GM12878 (cell line): Measurements from ENCODE around the gene FOXR2.

Experiments used
- GATAD2B ChIP-seq: fragments of 450-650 bp; conservative IDR thresholded peaks from 2 replicates; pipeline ENCODE4 v1.6.1; 2017; ENCODE audit warnings: low read depth, mild to moderate bottlenecking, moderate library complexity
- HDAC2 ChIP-seq: fragments of 200-600 bp; sonication (generic); IDR thresholded peaks from 2 replicates; pipeline ENCODE4 v1.6.1; 2017
- MYC ChIP-seq: IDR thresholded peaks from 2 replicates; pipeline ENCODE4 v1.6.1; 2011; ENCODE audit warnings: mild to moderate bottlenecking, low read length, moderate library complexity, inconsistent platforms; ENCODE audit not compliant: insufficient read depth, insufficient replicate concordance, insufficient read length, severe bottlenecking
- NR2C2 ChIP-seq: IDR thresholded peaks from 2 replicates; pipeline ENCODE4 v1.6.1; 2011; ENCODE audit warnings: borderline replicate concordance, low read depth; ENCODE audit not compliant: control insufficient read depth, insufficient read length
- POLR2A ChIP-seq: IDR thresholded peaks from 2 replicates; pipeline ENCODE4 v1.6.1; 2011; ENCODE audit warnings: low read depth, mild to moderate bottlenecking, low read length
- RUNX3 ChIP-seq: IDR thresholded peaks from 2 replicates; pipeline ENCODE4 v1.6.1; 2012; ENCODE audit warnings: low read length, inconsistent platforms
- SMC3 ChIP-seq: IDR thresholded peaks from 2 replicates; pipeline ENCODE4 v1.6.1; 2011; ENCODE audit warnings: low read length, improper control_type of control experiment, borderline replicate concordance
- YY1 ChIP-seq: IDR thresholded peaks from 2 replicates; pipeline ENCODE4 v1.6.1; 2011; ENCODE audit warnings: low read depth, mild to moderate bottlenecking, low read length
- ZBED1 ChIP-seq: IDR thresholded peaks from 2 replicates; pipeline ENCODE4 v1.6.1; 2016; ENCODE audit warnings: borderline replicate concordance
- ZZZ3 ChIP-seq: IDR thresholded peaks from 2 replicates; pipeline ENCODE4 v1.6.1; 2011; ENCODE audit warnings: low read depth; ENCODE audit not compliant: control insufficient read depth, insufficient read length
- TF ChIP-seq, protein P1 (sequence below): fragments of 450-650 bp; IDR thresholded peaks from 2 replicates; pipeline ENCODE4 v1.6.1; 2018; ENCODE audit warnings: borderline replicate concordance, mild to moderate bottlenecking; ENCODE audit not compliant: partially characterized antibody
- TF ChIP-seq, protein P2 (sequence below), 3 experiments: IDR thresholded peaks in 2 of 3; conservative IDR thresholded peaks in 1 of 3; 2 replicates each; pipeline ENCODE4 v1.5.1; 2011; ENCODE audit warnings: low read depth in 3 of 3, low read length in 3 of 3, mild to moderate bottlenecking in 3 of 3, control low read depth in 2 of 3, moderate library complexity in 2 of 3, inconsistent platforms in 1 of 3, mixed read lengths in 1 of 3; ENCODE audit not compliant: control insufficient read depth in 2 of 3, insufficient read depth in 1 of 3; ENCODE audit errors: extremely low read depth in 1 of 3

DNA sequence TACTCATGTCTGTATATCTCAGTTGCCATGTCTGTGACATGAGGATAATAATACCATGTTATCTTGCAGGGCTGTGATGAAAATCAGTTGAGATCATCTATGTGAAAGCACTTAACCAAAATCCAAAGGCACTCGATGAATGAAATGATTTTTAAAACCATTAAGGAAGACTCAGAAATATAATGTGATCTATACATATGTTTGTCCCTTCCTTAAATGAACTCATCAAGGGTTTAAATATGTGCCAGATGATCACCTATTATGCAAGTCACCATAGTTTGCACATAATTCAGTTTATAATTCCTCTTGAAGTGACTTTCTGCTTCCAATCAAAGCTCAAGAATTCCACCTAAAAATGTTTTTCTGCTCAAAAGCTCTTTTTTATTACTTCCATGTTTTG lies at the start of gene FOXR2:
- TF ChIP-seq, protein P1, sequence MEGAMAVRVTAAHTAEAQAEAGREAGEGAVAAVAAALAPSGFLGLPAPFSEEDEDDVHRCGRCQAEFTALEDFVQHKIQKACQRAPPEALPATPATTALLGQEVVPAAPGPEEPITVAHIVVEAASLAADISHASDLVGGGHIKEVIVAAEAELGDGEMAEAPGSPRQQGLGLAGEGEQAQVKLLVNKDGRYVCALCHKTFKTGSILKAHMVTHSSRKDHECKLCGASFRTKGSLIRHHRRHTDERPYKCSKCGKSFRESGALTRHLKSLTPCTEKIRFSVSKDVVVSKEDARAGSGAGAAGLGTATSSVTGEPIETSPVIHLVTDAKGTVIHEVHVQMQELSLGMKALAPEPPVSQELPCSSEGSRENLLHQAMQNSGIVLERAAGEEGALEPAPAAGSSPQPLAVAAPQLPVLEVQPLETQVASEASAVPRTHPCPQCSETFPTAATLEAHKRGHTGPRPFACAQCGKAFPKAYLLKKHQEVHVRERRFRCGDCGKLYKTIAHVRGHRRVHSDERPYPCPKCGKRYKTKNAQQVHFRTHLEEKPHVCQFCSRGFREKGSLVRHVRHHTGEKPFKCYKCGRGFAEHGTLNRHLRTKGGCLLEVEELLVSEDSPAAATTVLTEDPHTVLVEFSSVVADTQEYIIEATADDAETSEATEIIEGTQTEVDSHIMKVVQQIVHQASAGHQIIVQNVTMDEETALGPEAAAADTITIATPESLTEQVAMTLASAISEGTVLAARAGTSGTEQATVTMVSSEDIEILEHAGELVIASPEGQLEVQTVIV = no peak
- TF ChIP-seq, protein P2, sequence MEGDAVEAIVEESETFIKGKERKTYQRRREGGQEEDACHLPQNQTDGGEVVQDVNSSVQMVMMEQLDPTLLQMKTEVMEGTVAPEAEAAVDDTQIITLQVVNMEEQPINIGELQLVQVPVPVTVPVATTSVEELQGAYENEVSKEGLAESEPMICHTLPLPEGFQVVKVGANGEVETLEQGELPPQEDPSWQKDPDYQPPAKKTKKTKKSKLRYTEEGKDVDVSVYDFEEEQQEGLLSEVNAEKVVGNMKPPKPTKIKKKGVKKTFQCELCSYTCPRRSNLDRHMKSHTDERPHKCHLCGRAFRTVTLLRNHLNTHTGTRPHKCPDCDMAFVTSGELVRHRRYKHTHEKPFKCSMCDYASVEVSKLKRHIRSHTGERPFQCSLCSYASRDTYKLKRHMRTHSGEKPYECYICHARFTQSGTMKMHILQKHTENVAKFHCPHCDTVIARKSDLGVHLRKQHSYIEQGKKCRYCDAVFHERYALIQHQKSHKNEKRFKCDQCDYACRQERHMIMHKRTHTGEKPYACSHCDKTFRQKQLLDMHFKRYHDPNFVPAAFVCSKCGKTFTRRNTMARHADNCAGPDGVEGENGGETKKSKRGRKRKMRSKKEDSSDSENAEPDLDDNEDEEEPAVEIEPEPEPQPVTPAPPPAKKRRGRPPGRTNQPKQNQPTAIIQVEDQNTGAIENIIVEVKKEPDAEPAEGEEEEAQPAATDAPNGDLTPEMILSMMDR (IDR thresholded peaks at IDR 0.05 in 2 of 3, conservative IDR thresholded peaks at IDR 0.05 in 1 of 3; ENCODE audit: control insufficient read depth in 2 of 3, extremely low read depth in 1 of 3, insufficient read depth in 1 of 3, low read depth in 3 of 3, low read length in 3 of 3) = no peak
- TF ChIP-seq POLR2A (no peak), ZBED1 (no peak), MYC (no peak), NR2C2 (no peak), GATAD2B (no peak), HDAC2 (no peak), YY1 (no peak), RUNX3 (no peak), SMC3 (no peak), ZZZ3 (no peak)
